ENCODE measurements around the gene KMO. TPM values are rescaled to one million over a fixed set of nuclear protein-coding genes. Genes with fewer than 3 reads are reported as not detected.
A peak's percentile ranks its signal among the peaks of the same experiment; 100 is the strongest.

KMO gene
- total and polyA plus RNA-seq, 4 donors, result 10.2 to 37.3 (median 19.6) TPM

GRCh38 chr1:241632987-241633386 lies 100.8 kb downstream of the KMO start:
- TF ChIP-seq FOXA1 (IDR thresholded peaks at IDR 0.05), result no peak
- TF ChIP-seq, protein P1, sequence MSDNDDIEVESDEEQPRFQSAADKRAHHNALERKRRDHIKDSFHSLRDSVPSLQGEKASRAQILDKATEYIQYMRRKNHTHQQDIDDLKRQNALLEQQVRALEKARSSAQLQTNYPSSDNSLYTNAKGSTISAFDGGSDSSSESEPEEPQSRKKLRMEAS (IDR thresholded peaks at IDR 0.05), result no peak
- TF ChIP-seq HNF4A (conservative IDR thresholded peaks at IDR 0.05), result peak; percentile 56 to 68
- no peak for TF ChIP-seq EGR1 (IDR thresholded peaks at IDR 0.05; ENCODE audit: low read depth in 2 of 2)
- TF ChIP-seq YY1 (IDR thresholded peaks at IDR 0.05), result no peak
- H3K27me3 ChIP-seq (ENCODE audit: control insufficient read depth in 4 of 4, insufficient read depth in 4 of 4, low read length in 3 of 4), result no peaks in the 10 kb centered on the region
- peaks cover 0 to 7% (median 2%) of the 10 kb centered on the region in 4 donors for H3K36me3 ChIP-seq (ENCODE audit: control insufficient read depth in 4 of 4, insufficient read depth in 3 of 4, low read depth in 1 of 4, low read length in 3 of 4)
- H3K27ac ChIP-seq (ENCODE audit: low read depth in 1 of 2, low read length in 2 of 2), result no peak overlapping the region
- no peaks in the 10 kb centered on the region for H3K9me3 ChIP-seq (ENCODE audit: control insufficient read depth in 4 of 4, low read length in 3 of 4)
- H3K9ac ChIP-seq (ENCODE audit: low read depth in 1 of 2, low read length in 2 of 2), result no peak overlapping the region
- no peak overlapping the region for H3K4me3 ChIP-seq (ENCODE audit: low read depth in 1 of 3, low read length in 3 of 3)
- 76% methylated on average over 3 of the region's 3 CpGs for WGBS
- H3K4me1 ChIP-seq (ENCODE audit: control insufficient read depth in 4 of 4, insufficient read depth in 4 of 4, low read length in 3 of 4), result peaks cover 0 to 16% (median 4%) of the 10 kb centered on the region in 4 donors
- DNase-seq (ENCODE audit: low spot score), result no peak

DNA sequence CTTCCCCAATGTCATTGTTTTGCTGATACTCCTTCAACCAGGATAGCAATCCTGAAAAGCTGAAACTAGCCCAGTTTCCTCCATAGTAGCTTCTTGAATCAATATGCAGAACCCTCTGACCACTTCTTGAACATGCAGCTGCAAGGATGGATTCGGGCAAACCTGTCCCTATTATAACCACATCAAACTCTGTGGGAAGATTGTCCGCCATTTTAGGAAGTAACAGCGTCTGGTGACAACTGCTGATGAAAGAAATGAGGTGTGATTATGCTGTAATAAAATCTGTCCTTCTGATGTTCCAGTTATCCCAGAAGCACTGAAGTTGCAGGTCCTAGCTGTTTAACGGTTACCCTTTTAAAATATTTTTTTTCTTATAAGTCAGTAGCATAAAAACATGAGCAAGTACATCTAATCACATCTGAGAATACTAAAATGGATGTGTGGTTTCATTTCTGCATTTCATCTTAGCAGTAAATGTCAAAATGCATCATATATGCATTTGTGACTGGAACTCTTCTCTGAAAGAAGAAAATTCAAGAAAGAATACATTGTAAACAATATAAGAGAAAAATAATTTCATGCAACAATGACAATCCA lies 103.5 kb downstream of the KMO start:
- Histone ChIP-seq H3K36me3 (ENCODE audit: control insufficient read depth in 4 of 4, insufficient read depth in 3 of 4, low read depth in 1 of 4, low read length in 3 of 4) (peaks cover 0 to 7% (median 2%) of the 10 kb centered on the region in 4 donors), H3K27ac (ENCODE audit: low read depth in 1 of 2, low read length in 2 of 2) (no peak overlapping the region), H3K9me3 (ENCODE audit: control insufficient read depth in 4 of 4, low read length in 3 of 4) (no peaks in the 10 kb centered on the region), H3K4me1 (ENCODE audit: control insufficient read depth in 4 of 4, insufficient read depth in 4 of 4, low read length in 3 of 4) (peaks cover 4 to 27% (median 7%) of the 10 kb centered on the region in 4 donors), H3K27me3 (ENCODE audit: control insufficient read depth in 4 of 4, insufficient read depth in 4 of 4, low read length in 3 of 4) (no peaks in the 10 kb centered on the region), H3K9ac (ENCODE audit: low read depth in 1 of 2, low read length in 2 of 2) (no peak overlapping the region), H3K4me3 (ENCODE audit: low read depth in 1 of 3, low read length in 3 of 3) (no peak overlapping the region)
- no peak for DNase-seq (ENCODE audit: low spot score)
- 93% methylated on average over 4 of the region's 4 CpGs for WGBS
- TF ChIP-seq JUND (IDR thresholded peaks at IDR 0.05) (no peak), GABPA (IDR thresholded peaks at IDR 0.05 in 1 of 2, conservative IDR thresholded peaks at IDR 0.05 in 1 of 2) (no peak), NR2F2 (IDR thresholded peaks at IDR 0.05) (no peak), REST (IDR thresholded peaks at IDR 0.05) (no peak), CTCF (IDR thresholded peaks at IDR 0.05; ENCODE audit: low read depth, low read length, missing input control) (no peak), HNF4A (conservative IDR thresholded peaks at IDR 0.05) (no peak), RXRA (IDR thresholded peaks at IDR 0.05) (no peak), ZBTB33 (IDR thresholded peaks at IDR 0.05) (no peak), FOXA2 (IDR thresholded peaks at IDR 0.05) (no peak)
- TF ChIP-seq, protein P1 (IDR thresholded peaks at IDR 0.05), result no peak
